HG03354 (cell line): ENCODE measurements around the gene UPF1.
A peak's percentile ranks its signal among the peaks of the same experiment; 100 is the strongest.

ENCODE experiments used
- ATAC-seq: cut with Tn5 transposase; IDR thresholded peaks from one replicate; pipeline ENCODE4 v1.9.1; 2021; ENCODE audit warnings: mild to moderate bottlenecking; ENCODE audit not compliant: unreplicated experiment, poor library complexity, severe bottlenecking

UPF1 gene

GRCh38 chr19:18831524-18832305 is at the start of gene UPF1:
TSS of gene UPF1 (plus strand) at chr19:18831959. CDS start at chr19:18832210, 251 bp downstream.
- ATAC-seq, result peak; percentile 82

DNA sequence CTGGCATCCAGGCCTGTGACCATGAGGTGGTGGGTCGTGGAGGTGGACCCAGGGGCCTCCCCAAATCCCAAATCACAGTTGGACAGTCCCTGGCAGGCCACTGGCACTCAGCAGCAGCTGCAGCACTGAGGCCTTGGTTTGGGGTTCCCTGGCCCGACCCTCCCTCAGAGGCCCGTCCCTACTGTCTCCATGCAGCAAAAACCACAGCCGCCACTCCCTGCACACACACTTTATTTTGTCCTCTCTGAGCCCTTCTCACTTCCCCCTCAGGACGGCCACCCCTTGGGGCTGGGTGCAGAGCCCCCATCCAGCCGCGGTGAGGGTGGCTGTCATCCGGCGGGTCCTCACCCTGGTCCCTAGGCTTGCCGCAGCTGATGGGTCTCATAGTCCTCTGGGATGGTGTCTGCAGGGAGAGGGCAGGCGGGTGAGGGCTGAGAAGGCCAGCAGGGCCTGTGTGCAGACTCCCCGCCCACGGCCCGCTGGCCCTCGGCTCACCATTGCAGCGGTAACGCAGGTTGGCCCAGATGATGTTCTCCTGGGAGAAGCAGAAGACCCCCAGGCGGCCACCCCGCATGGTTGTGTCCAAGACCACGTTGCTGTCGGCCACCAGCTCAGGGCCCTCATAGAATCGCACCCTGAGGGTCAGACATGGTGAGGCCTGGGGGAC is 49.1 kb upstream of the UPF1 start:
- no peak for ATAC-seq

DNA sequence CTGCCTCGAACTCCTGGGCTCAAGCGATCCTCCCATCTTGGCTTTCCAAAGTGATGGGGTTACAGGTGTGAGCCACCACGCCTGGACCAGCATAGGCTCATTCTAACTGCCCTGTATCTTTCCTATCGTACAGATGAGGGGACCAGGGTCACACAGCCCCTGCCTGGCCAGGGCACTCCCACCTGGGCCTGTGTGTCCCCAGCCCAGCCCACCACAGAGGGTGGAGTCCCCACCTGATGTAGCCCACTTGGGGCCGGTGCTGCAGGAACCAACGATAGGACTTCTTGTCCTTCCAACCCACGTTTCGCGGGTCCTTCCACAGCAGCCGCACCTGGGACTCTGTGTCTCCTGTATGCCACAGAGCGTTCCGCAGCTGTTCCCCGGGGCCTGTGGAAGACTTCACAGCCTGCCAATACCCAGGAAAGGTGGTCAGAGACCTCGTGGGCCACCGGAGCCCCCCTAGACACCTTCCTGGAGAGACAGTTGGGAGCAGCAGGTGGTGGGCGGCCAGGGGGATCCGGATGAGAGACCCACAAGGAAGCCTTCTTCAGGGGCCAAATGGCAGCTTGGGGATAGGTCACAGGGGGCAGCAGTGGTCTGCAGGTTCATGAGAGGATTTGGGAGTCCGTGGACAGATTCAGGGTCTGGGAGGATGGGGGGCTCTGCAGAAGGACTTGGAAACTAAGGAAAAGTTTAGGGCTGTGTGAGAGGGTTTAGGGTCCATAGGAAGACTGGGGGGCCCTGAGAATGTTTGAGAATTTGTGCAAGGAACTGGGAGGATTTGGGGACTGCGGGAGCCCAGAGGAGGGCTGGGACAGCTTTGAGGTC is 47.6 kb upstream of the UPF1 start:
- ATAC-seq, result no peak

DNA sequence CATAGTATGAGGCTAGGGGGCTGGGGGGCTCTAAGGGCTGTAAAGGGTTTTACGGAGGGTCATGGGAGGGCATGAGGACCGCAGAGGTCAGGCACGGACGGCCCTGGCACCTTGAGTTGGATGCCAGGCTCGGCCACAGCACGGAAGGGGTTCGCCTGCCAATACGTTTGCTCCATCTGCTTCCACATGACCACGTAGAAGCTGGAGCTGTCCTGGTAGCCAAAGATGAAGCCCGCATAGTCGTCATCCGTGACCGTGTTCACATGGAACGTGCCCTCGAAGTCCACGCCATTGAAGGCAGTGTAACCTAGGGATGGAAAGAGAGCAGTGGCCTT is 47.0 kb upstream of the UPF1 start:
- no peak for ATAC-seq

- no peak for ATAC-seq
Observed at GRCh38 chr19:18785179-18786124, 46.3 kb upstream of the UPF1 start.

DNA sequence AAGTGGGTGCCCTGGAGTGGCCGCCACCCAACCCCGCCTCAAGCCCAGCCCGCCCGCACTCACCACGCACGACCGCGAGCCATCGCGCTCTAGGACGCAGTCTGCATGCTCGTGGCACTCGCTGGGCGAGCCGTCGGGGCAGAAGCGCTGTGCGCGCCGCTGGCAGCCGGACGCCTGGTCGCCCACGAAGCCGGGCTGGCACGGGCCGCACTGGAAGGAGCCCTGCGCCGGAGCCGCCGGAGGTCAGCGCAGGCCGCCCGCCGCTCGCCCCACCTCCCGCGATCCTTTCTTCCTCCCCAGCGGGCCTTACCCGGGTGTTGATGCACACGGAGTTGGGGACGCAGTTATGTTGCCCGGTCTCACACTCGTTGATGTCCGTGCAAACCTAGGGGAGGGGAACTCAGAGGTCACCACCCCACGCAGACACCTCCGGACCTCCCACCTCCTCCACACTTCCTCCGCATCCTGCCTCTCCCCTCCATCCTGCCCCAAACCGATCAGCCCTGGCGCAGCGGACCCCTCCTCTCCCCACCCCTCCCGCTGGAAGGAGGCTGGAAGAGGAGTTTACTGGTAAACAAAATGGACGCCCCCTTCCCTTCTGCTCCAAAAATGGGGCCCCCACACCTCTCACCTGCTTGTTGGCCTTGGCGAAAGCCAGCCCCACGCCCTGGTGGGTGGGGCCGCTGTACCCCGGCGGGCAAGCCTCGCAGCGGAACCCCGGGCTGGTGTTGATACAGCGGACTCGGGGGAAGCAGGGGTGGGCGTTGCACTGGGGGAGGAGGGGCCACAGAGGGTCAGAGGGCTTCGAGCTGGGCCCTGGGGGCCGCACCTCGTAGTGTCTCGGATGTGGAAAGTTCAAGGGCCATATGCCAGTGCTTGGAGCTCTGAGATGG is 43.0 kb upstream of the UPF1 start:
- ATAC-seq, result no peak

GRCh38 chr19:18789422-18789869 is 42.3 kb upstream of the UPF1 start:
- no peak for ATAC-seq

GRCh38 chr19:18789883-18790565 is 41.7 kb upstream of the UPF1 start:
- no peak for ATAC-seq

- no peak for ATAC-seq
Observed at GRCh38 chr19:18790566-18791314, 41.0 kb upstream of the UPF1 start, which contains the start of gene COMP. TSS of gene COMP (minus strand) at chr19:18791305. CDS start at chr19:18791269, 36 bp downstream.

DNA sequence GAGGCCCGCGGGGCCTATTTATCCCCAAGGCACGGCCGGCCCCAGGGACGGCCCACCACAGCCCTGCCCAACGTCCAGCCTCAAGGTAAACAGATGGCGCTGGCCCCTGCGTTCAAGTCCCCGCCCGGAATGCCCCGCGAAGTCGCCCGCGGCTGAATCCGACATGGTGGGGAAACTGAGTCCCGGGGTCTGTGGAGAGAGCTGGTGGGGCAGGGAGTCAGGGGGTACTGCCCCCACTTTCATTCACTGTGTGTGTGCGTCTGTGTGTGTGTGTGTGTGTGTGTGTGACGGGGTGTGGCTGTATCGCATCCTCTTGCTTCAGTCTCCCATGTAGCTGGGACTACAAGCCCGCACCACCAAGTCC is 40.5 kb upstream of the UPF1 start:
- ATAC-seq, result no peak

GRCh38 chr19:18792661-18793060 is 39.1 kb upstream of the UPF1 start:
- ATAC-seq, result no peak

DNA sequence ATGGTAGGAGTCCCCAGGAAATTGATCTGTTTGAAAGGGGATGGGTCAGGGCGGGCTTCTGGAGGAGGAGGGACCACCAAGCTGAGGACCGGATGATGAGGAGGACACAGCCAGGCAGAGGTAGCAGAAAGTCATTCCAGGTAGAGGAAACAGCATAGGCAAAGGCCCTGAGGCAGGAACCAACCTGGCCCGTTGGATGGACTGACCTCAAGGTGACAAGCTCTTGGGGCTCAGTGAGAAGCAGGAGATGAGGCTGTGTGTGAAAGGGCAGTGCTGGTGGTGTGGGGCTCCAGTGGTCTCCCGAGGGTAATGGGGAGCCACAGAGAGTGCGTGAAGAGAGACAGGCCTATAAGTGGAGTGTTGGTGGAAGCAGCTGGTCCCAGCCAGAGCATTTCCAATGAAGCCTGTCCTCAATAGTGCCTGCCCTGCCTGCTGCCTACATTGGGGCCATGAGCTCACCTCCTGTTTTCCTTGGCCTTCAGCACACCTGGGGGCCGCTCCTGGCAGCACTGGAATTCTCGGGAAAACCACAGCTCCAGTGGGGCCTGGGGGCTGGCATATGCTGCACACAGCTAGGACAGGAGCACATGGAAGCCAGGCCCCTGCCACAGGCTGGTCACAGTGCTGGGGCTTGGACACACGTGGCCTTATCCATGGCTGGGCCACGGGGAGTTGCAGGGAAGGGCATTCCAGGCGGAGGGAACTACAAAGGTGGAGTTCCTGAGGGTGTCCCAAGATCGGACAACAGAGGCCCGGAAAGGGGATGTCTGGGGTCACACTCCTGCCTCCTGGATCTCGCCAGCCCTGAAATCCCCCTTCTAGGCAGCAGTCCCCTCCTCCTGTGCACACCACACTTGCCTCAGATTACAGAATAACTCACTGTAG is 38.4 kb upstream of the UPF1 start:
- ATAC-seq, result no peak

GRCh38 chr19:18794029-18794313 is 37.8 kb upstream of the UPF1 start:
- no peak for ATAC-seq

GRCh38 chr19:18794692-18795091 is 37.1 kb upstream of the UPF1 start:
- no peak for ATAC-seq

DNA sequence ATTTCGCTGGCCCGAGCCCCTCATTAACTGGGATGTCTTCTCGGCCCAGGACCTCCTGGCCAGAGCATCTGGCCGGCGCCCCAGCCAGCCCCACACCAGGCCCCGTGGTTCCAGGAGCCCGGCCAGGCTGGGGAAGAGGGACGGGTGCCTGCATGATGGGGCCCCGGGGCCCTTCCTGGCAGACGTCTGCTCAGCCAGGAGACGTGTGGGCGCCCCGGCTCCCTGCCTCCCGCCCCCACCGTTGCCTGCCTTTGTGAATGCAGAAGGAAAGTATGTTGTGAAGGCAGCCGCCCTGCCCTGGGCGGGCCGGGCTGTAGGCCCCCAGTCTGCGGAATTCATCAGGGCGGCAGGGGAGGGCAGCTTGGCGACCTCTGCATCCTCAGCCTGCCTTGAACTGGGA is 36.2 kb upstream of the UPF1 start:
- ATAC-seq, result no peak

DNA sequence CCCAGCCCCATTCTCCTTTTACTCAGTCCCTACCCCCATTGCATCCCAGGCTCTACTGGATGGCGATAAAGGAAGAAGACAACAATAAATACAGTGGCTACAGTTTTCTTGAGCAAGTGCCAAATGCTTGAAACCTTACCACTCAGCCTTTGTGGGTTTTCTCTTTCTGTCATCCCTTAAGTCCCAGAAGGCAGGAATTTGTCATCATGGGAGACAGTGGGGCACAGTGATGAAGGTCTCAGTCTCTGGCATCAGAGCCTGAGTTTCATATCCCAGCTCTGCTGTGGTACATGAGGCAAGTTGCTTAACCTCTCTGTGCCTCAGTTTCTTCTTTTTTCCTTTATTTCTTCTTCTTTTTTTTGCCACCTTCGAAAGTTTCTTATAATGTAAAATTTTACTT is 35.5 kb upstream of the UPF1 start:
- no peak for ATAC-seq
